ENCODE data around the gene SRPX2.

The SRPX2 gene

GRCh38 chrX:100643956-100644860 lies at the start of gene SRPX2:
Gene SRPX2, plus strand, starts transcription at chrX:100644199. Its CDS starts 2,124 bp downstream, at chrX:100646323.
- H3K4me3 ChIP-seq (ENCODE audit: low read depth, low read length), result no peak within 1 kb of the TSS

GRCh38 chrX:100596601-100597000 lies 47.4 kb upstream of the SRPX2 start:
- H3K4me3 ChIP-seq (ENCODE audit: low read depth, low read length), result no peak overlapping the region
- no peak for TF ChIP-seq CTCF (IDR thresholded peaks at IDR 0.05; ENCODE audit: borderline replicate concordance, insufficient read depth, low read depth, low read length)

More at GRCh38 chrX:100643956-100644860, at the start of gene SRPX2:
- no peak for TF ChIP-seq CTCF (IDR thresholded peaks at IDR 0.05; ENCODE audit: borderline replicate concordance, insufficient read depth, low read depth, low read length)

GRCh38 chrX:100599456-100599855 lies 44.5 kb upstream of the SRPX2 start:
- TF ChIP-seq CTCF (IDR thresholded peaks at IDR 0.05; ENCODE audit: borderline replicate concordance, insufficient read depth, low read depth, low read length), result no peak
- H3K4me3 ChIP-seq (ENCODE audit: low read depth, low read length), result no peak overlapping the region

GRCh38 chrX:100600340-100600739 lies 43.7 kb upstream of the SRPX2 start:
- TF ChIP-seq CTCF (IDR thresholded peaks at IDR 0.05; ENCODE audit: borderline replicate concordance, insufficient read depth, low read depth, low read length), result no peak
- H3K4me3 ChIP-seq (ENCODE audit: low read depth, low read length), result no peak overlapping the region

GRCh38 chrX:100600758-100601157 lies 43.2 kb upstream of the SRPX2 start:
- H3K4me3 ChIP-seq (ENCODE audit: low read depth, low read length), result no peak overlapping the region
- TF ChIP-seq CTCF (IDR thresholded peaks at IDR 0.05; ENCODE audit: borderline replicate concordance, insufficient read depth, low read depth, low read length), result no peak

GRCh38 chrX:100606753-100607152 lies 37.2 kb upstream of the SRPX2 start:
- no peak for TF ChIP-seq CTCF (IDR thresholded peaks at IDR 0.05; ENCODE audit: borderline replicate concordance, insufficient read depth, low read depth, low read length)
- H3K4me3 ChIP-seq (ENCODE audit: low read depth, low read length), result no peak overlapping the region

- TF ChIP-seq CTCF (IDR thresholded peaks at IDR 0.05; ENCODE audit: borderline replicate concordance, insufficient read depth, low read depth, low read length), result no peak
- no peak overlapping the region for H3K4me3 ChIP-seq (ENCODE audit: low read depth, low read length)
These were observed 34.4 kb upstream of the SRPX2 start for GRCh38 chrX:100609591-100609990.
